Measurements from ENCODE around the gene NELFE.
"Not testable (repeated sequence)": the region's sequence is repeated elsewhere in the genome, so short reads cannot be mapped to it uniquely, and the experiment has no call there.

NELFE gene

DNA sequence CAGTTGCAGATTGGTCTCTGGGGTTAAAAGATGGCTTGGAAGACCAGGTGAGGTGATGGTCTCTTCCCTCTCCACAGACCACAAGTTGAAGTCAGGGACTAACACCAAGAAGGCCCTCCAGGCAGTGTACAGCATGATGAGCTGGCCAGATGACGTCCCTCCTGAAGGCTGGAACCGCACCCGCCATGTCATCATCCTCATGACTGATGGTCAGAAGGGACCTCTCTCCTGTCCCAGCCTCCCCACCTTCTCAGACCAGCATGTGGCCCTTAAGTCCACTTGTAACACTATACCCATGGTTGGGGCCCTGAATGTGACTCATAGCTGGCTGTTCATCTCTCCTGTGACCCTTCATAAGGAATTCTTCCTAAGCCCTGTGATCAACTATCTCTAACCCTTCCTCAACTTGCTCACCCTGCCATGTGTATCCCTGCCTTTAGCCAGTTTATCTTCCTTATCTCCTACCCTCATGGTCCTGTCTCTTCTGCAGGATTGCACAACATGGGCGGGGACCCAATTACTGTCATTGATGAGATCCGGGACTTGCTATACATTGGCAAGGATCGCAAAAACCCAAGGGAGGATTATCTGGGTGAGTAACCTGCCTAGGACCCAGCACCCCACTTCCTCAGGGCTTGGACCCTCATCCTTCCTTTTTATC, 9.9 kb downstream of the NELFE start:
- peak; percentile 38 for DNase-seq

GRCh38 chr6:31948306-31948705, 10.5 kb downstream of the NELFE start:
- no peak for DNase-seq

- no peak for DNase-seq
Measured at GRCh38 chr6:31947864-31948263, 10.9 kb downstream of the NELFE start.

- no peak for DNase-seq
Measured at GRCh38 chr6:31947070-31947675, 11.6 kb downstream of the NELFE start.

- no peak for DNase-seq
Measured at GRCh38 chr6:31946370-31946885, 12.3 kb downstream of the NELFE start.

GRCh38 chr6:31945507-31946369, 13.0 kb downstream of the NELFE start, which contains the start of gene CFB:
CFB (plus strand) TSS chr6:31946095; CDS start chr6:31946222, 127 bp downstream.
- DNase-seq, result no peak

DNA sequence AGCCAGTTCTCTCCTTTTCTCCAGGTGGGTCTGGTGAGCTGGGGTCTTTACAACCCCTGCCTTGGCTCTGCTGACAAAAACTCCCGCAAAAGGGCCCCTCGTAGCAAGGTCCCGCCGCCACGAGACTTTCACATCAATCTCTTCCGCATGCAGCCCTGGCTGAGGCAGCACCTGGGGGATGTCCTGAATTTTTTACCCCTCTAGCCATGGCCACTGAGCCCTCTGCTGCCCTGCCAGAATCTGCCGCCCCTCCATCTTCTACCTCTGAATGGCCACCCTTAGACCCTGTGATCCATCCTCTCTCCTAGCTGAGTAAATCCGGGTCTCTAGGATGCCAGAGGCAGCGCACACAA, 13.6 kb downstream of the NELFE start:
- no peak for DNase-seq

GRCh38 chr6:31943742-31944141, 15.0 kb downstream of the NELFE start:
- DNase-seq, result no peak

DNA sequence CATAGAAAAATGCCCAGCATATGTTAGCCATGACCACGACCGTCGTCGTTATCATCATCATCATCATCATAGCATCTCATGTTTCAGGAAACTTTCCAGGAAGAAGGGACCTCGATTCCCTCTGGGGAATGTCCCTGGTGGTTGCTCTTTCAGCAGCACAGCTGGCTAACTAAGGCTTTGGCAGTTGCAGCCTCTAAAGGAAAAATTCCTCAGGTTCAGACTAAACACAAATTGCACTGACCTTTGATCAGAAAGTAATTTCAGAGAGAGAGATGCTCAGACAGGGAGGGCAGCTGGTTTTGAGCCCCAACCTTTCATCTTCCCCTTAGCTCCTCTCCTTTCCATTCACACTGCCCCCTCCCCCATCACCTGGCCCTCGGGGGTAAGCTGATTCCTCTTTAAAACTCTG, 18.5 kb downstream of the NELFE start:
- no peak for DNase-seq

- DNase-seq, result no peak
Measured at GRCh38 chr6:31935823-31936222, 22.9 kb downstream of the NELFE start.

DNA sequence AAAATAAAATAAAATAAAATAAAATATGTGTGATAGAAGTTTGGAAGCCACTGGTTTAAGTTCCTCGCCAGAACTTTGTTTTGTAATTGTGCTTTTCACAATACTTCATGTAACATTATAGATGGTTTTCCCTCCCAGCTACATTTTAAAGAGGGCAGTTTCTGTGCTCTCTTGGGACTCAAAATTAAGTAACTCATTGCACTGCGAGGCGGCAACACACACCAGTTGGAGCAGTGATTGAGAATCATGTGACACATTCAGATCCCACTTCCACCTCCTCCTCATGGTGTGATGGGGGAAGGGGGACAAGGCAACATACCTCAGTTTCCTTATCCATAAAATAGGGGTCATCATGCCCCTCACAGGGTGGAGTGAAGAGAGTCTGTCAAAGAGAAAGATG, 23.8 kb downstream of the NELFE start:
- no peak for DNase-seq

- no peak for DNase-seq
Measured at GRCh38 chr6:31933537-31933936, 25.2 kb downstream of the NELFE start.

GRCh38 chr6:31932137-31932536, 26.6 kb downstream of the NELFE start:
- not testable (repeated sequence) for DNase-seq

GRCh38 chr6:31930962-31931361, 27.8 kb downstream of the NELFE start:
- DNase-seq, result no peak

GRCh38 chr6:31928672-31928939, 30.2 kb downstream of the NELFE start:
- DNase-seq, result no peak

DNA sequence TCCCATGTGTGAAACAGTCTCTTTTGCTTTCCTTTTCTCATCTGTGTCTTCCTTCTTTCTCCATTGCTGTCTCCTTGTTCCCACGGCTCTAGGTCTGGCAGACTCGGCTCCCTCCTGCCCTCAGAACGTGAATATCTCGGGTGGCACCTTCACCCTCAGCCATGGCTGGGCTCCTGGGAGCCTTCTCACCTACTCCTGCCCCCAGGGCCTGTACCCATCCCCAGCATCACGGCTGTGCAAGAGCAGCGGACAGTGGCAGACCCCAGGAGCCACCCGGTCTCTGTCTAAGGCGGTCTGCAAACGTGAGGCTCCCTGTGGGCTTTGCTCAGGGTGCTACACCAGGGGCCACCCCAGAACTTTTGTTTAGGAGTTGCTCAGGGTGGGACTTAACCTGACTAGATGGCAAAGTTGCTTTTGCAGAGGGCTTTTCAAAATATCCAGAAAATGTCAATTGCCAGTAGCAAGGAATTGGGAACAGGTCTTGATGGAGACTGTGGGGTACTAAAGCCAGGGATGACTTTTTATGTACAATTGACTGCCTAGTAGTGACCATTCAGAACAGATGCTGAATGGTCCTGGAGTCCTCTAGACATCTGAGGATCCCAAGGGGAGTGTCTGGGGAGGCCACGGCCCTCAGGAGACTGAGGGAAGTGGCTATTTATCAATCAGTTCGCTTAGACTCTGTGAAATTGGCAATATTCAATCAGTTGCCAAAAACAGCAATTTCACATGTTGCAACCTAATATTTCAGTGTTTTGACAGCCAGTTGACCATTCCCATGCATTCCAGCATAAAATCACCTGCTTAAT, 30.7 kb downstream of the NELFE start:
- DNase-seq, result no peak

DNA sequence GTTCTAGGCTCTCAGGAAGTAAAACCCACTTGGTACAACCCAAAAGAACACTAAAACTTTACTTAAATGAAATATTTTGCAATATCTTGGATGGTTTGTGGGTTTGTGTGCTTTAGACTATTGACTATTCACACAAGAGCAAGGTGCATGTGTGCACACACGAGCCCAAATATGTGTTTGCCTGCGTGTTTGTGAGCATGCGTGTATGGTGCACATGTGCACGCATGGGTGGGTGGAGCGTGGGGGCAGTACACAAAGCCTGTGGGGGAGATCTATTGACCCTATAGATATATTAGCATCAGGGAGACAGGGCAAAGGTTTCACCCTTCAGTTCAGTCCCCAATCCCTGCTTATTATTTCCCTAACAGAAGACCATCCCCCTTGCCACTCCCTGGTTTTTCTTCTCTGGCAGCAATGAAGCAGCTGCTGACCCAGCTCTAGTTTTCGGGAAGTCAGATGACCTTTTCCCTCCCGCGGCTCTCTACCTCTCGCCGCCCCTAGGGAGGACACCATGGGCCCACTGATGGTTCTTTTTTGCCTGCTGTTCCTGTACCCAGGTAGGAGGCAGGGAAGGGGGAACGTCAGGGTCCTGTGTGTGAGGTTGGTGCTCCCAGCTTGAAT, 31.4 kb downstream of the NELFE start, which contains the start of gene C2:
C2 (plus strand) TSS at position 476 of the 621 bp plus-strand sequence; CDS start at position 512, 36 bp downstream.
- no peak for DNase-seq

DNA sequence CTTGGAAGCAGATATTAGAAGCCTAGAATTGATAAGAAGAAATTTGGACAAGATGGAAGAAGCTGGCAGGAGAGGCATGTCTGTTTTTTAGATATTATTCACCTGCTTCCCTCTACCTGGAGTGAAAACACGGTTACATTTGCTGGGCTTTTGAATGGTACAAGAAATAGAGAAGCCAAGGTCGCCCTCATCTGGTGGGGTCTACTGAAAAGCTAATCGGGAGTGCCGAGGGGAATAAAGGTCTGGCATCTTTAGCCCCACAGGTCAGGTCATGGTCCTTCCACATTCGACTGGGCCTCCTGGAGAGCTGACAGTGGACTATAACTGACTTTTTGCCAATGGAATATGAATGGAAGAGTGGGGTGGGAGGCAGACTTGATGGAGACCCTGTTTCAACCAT, 35.8 kb downstream of the NELFE start:
- DNase-seq, result peak; percentile 67

GRCh38 chr6:31920811-31921210, 38.0 kb downstream of the NELFE start:
- no peak for DNase-seq

- no peak for DNase-seq
Measured at GRCh38 chr6:31919624-31920303, 39.0 kb downstream of the NELFE start.

DNA sequence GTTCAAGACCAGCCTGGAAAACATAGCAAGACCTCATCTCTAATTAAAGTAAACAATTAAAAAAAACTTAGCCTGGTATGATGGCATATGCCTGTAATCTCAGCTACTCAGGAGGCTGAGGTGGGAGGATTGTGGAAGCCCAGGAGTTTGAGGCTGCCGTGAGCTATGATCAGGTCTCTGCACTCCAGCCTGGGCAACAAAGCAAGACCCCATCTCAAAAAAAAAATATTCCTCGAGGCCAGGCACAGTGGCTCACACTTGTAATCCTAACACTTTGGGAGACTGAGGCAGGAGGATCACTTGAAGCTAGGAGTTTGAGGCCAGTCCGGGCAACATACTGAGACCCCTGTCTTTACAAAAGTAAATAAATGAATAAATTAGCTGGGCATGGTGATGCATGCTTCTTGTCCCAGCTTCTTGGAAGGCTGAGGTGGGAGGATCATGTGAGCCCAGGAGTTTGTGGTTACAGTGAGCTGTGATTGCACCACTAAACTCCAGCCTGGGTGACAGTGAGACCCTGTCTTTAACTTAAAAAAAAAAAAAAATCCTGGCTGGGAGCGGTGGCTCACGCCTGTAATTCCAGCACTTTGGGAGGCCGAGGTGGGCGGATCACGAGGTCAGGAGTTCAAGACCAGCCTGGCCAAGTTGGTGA, 40.6 kb downstream of the NELFE start:
- no peak for DNase-seq

Data from hematopoietic multipotent progenitor cell treated with erythropoietin and hydrocortisone succinate and interleukin-3 and kit ligand, for 6 days (in vitro differentiated cells).